HG02623 (cell line): Measurements from ENCODE around the gene SEC16A.

Source experiments
- ATAC-seq: cut with Tn5 transposase; IDR thresholded peaks from one replicate; pipeline ENCODE4 v1.9.1; 2021; ENCODE audit warnings: moderate library complexity; ENCODE audit not compliant: unreplicated experiment

Gene SEC16A

GRCh38 chr9:136467766-136468165 is 15.1 kb downstream of the SEC16A start:
- ATAC-seq, result no peak

- ATAC-seq, result no peak
Measured at GRCh38 chr9:136466155-136466541, 16.7 kb downstream of the SEC16A start.

- no peak for ATAC-seq
Measured at GRCh38 chr9:136465500-136466154, 17.2 kb downstream of the SEC16A start.

GRCh38 chr9:136464241-136464640 is 18.6 kb downstream of the SEC16A start:
- no peak for ATAC-seq

- no peak for ATAC-seq
Measured at GRCh38 chr9:136463578-136463977, 19.3 kb downstream of the SEC16A start.

- no peak for ATAC-seq
Measured at GRCh38 chr9:136462664-136463063, 20.2 kb downstream of the SEC16A start.

- no peak for ATAC-seq
Measured at GRCh38 chr9:136460772-136461325, 22.0 kb downstream of the SEC16A start.

- ATAC-seq, result no peak
Measured at GRCh38 chr9:136459425-136459824, 23.4 kb downstream of the SEC16A start.

GRCh38 chr9:136457326-136457725 is 25.5 kb downstream of the SEC16A start:
- no peak for ATAC-seq

GRCh38 chr9:136456258-136456657 is 26.6 kb downstream of the SEC16A start:
- ATAC-seq, result no peak

- ATAC-seq, result no peak
Measured at GRCh38 chr9:136455043-136456002, 27.5 kb downstream of the SEC16A start.

- no peak for ATAC-seq
Measured at GRCh38 chr9:136454026-136454796, 28.6 kb downstream of the SEC16A start.

GRCh38 chr9:136453326-136453725 is 29.5 kb downstream of the SEC16A start:
- ATAC-seq, result no peak

GRCh38 chr9:136451221-136451877 is 31.5 kb downstream of the SEC16A start:
- ATAC-seq, result no peak

GRCh38 chr9:136448655-136449054 is 34.2 kb downstream of the SEC16A start:
- ATAC-seq, result no peak

- no peak for ATAC-seq
Measured at GRCh38 chr9:136447173-136447778, 35.6 kb downstream of the SEC16A start.

- no peak for ATAC-seq
Measured at GRCh38 chr9:136445799-136446198, 37.0 kb downstream of the SEC16A start.

GRCh38 chr9:136444102-136444501 is 38.7 kb downstream of the SEC16A start:
- ATAC-seq, result no peak

- no peak for ATAC-seq
Measured at GRCh38 chr9:136443687-136444086, 39.2 kb downstream of the SEC16A start.

GRCh38 chr9:136443087-136443486 is 39.8 kb downstream of the SEC16A start:
- no peak for ATAC-seq
